T-helper 9 cell (primary cell): Measurements from ENCODE around the gene ATP13A4.

Source experiments
- DNase-seq: peaks from one replicate; pipeline ENCODE4 v3.0.0-alpha.2; 2020
- total RNA-seq, 2 donors: gene quantifications; one replicate each; lab custom pipeline; 2026; lab: John Stamatoyannopoulos, UW

ATP13A4 gene, protein sequence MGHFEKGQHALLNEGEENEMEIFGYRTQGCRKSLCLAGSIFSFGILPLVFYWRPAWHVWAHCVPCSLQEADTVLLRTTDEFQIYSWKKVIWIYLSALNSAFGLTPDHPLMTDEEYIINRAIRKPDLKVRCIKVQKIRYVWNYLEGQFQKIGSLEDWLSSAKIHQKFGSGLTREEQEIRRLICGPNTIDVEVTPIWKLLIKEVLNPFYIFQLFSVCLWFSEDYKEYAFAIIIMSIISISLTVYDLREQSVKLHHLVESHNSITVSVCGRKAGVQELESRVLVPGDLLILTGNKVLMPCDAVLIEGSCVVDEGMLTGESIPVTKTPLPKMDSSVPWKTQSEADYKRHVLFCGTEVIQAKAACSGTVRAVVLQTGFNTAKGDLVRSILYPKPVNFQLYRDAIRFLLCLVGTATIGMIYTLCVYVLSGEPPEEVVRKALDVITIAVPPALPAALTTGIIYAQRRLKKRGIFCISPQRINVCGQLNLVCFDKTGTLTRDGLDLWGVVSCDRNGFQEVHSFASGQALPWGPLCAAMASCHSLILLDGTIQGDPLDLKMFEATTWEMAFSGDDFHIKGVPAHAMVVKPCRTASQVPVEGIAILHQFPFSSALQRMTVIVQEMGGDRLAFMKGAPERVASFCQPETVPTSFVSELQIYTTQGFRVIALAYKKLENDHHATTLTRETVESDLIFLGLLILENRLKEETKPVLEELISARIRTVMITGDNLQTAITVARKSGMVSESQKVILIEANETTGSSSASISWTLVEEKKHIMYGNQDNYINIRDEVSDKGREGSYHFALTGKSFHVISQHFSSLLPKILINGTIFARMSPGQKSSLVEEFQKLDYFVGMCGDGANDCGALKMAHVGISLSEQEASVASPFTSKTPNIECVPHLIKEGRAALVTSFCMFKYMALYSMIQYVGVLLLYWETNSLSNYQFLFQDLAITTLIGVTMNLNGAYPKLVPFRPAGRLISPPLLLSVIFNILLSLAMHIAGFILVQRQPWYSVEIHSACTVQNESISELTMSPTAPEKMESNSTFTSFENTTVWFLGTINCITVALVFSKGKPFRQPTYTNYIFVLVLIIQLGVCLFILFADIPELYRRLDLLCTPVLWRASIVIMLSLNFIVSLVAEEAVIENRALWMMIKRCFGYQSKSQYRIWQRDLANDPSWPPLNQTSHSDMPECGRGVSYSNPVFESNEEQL
- 2.9 to 3.9 reads per million in 2 donors for total RNA-seq

DNA sequence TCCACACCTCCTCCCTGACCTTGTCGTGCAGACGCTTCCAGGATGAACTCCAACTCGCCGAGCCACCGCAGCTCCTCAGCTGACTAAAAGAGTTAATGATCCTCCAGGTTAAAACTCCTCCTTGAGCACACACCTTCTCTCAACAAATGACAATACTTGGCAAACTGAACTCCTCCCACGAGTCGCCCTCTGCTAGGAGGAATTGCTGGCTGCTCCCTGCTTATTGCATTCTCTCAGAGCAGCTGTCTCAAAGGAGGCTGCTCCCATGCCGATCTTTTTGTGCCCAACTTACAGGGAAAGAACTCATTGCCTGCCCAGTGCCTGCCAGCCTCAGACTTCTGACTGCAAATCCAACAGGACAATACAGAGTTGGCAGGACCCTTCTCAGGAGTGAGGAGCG, at the start of gene ATP13A4:
TSS of gene ATP13A4 (minus strand) at position 85 of the 400 bp plus-strand sequence. CDS start 96 bp downstream, outside the sequence.
- no peak for DNase-seq

DNA sequence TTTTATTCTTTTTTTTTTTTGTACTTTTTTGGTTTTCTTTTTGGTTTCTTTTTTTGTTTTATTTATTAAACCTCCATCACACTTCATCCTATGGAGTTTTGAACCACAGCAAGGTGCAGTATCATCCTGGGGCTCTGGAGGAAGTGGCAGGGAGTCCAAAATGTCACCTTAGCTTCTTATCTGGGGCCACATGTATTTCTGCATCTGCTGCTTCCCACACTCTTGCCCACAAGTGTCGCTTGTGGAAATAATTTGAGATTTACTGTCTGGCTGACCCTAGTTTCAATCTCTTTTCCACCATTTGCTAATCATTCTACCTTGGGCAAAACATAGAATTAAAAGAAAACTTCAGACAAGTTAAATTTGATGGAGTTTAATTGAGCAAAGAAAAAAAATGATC, 44.7 kb upstream of the ATP13A4 start:
- no peak for DNase-seq

DNA sequence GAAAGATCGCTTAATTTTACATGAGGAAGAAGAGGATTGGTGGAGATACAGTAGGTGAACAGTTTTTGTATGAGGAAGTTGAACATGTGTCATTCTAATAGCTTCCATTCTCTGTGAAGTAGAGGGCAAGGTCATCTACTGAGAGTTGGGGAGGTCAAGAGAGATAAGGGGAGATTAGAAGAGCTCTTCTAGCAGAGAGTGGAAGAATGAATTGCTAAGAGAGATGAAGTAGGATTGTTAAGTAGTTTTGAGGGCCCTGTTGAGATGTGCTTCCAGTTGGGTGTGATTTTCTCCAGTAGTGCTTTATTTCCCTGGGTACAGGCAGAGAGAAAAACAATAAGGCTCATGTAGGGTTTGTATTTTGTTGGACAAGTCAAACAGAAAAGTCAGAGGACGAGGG, 43.5 kb upstream of the ATP13A4 start:
- no peak for DNase-seq

DNA sequence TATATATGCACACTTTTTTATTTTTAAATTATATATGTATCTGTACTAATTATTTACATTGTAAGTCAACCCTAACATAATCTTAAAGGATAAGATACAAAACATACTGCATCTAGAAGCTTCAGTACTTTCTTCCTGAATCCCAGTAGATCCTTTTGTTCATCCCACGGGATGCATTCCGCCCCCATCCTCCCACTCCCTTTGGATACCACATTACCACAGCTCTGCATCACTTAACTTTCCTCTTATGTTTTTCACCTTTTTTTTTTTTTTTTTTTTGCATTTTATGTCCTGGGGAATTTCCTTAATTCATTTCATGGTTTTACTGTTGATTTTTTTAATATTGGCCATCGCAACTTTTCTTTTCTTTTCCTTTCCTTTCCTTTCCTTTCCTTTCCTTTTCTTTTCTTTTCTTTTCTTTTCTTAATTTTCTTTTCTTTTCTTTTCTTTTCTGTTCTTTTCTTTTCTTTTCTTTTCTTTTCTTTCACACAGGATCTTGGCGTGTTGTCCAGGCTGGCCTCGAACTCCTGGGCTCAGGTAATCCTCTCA, 41.3 kb upstream of the ATP13A4 start:
- no peak for DNase-seq

DNA sequence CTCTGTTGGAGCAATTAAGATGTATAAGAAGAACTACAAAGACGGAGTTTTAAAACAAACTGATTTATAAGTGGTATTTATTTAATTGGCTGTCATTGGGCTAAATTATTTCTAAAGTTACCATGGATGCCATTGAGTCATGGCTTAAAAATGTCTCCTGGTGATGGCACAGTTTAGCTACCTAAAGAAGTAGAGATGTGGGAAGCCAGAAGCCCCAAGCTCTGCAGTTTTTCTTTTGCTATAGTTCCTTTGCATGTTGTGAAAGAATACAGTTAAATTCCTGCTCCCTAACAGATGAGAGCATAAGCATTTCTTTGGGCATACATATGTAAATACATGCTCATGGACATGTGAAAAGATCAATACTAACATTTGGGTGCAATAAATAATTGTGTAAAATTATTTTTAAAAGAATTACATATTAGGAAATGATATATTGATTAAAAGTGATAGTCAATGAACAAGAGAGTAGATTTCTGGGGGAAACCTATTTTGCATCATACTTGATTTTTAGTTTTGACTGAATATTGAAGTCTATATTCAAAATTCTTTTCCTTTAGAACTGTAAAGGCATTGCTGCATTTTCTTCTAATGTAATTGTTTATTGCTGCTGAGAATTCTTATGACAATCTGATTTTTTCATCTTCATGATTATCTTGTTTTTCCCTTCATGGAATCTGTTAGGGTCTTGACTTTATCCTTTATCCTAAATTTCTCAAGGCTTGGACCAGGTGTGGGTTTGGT, 40.4 kb upstream of the ATP13A4 start:
- no peak for DNase-seq

DNA sequence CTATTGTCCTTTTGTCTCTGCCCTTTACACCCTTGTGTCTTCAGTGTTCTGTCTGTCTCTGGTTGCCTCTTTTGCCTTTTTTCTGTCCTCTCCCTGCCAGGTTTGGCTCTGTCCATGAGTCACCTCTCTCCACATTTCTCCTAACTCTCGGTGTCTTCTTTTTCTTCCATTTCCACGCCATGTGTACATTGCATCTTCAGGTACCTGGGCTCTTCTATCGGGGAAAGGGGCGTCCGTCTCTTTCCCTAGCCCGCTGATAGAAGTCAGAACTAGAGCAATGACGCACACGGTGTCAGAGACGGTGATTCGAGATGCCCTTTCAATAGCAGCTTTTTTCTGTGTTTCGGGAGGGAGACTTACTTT, 39.0 kb upstream of the ATP13A4 start:
- no peak for DNase-seq

DNA sequence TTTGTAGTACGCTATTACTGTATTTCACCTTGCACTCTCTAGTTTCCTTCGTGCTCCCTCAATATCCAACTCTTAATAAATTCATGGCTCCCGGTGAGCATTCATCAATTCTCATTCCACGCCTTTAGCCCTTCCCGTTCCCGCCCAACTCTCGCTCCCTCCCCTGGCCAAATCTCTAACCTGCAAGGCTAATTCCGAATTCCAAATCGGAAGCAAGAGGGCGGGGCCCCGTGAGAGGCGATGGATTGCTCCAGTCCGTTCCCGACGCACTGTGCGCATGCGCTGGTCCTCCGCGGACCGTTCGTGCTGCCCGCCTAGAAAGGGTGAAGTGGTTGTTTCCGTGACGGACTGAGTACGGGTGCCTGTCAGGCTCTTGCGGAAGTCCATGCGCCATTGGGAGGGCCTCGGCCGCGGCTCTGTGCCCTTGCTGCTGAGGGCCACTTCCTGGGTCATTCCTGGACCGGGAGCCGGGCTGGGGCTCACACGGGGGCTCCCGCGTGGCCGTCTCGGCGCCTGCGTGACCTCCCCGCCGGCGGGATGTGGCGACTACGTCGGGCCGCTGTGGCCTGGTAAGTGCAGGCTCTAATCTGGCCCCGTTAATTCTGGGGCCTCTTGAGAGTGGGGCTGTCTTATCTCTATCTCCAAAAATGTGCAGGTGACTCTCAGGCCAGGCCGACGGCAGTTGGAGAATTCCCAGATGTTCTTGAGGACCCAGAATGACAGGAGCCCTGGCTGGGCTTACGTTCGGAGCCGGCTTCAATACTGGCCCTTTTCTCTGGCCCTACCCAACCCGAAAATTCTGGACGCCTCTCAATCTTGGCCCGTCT, 38.4 kb upstream of the ATP13A4 start, which contains the start of gene OPA1:
TSS of gene OPA1 (plus strand) at position 368 of the 827 bp plus-strand sequence. CDS start at position 538, 170 bp downstream.
- peak; percentile 73 for DNase-seq

DNA sequence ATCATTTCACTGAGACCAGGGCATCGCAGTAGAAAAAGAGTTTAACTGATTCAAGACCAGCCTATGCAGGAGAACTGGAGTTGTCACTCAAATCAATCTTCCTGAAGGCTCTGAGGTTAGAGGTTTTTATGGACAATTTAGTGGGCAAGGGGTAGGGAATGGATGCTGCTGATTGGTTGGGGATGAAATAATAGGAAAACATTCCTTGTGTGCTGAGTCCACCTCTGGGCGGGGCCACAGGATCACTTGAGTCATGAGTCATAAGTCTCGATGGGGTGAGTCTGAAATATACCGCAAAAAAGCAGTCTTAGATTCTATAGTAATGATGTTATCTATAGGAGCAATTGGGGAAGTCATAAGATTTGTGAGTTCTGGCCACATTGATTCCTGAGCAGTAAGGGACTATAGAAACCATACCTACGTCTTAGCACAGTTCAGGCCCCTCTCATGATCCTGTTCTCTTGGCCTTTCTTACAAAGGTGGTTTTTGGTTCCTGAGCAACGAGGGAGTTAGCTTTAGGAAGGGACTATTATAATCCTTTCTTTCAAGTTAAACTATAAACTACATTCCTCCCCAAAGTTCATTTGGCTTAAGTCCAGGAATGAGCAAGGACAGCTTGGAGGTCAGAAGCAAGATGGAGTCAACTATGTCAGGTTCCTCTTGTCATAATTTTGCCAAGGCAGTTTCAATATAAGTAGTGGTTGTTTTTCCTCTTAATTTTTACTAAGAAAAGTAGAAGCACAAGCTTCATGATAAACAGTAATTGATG, 35.6 kb upstream of the ATP13A4 start:
- DNase-seq: no peak

DNA sequence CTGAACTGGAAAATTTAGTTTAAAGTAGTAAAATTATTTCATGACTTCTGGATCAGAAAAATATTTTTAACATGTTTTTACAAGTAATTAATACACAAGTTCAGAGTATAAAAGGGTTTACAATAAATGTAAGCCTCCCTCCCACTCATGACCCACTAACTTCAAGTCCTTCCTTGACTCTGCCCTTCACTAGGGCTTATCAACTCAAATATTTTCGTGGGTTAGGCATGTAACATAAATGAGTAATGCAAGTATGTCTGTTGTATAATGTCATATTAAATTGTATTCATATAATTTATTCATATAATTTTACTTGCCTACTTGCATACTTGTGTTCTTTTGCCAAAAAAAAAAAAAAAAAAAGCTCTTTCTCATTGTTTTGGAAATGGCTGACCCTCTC, 34.9 kb upstream of the ATP13A4 start:
- DNase-seq: no peak

DNA sequence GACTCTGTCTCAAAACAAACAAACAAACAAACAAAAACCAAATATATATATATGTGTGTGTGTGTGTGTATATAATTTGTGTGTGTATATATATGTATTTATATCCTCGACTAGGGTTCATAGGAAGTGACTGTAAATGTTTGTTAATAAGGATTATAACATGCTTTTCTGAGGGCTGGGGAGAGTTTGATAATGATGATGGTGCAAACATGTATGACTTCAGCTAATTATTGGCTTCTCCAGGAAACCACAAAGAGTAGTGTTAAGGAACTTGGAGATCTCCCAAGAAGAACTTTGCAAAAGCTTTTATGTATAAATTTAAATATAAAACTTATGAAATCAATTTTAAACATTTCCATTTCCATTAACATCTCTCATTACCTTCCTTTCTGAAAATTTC, 34.4 kb upstream of the ATP13A4 start:
- DNase-seq: no peak

DNA sequence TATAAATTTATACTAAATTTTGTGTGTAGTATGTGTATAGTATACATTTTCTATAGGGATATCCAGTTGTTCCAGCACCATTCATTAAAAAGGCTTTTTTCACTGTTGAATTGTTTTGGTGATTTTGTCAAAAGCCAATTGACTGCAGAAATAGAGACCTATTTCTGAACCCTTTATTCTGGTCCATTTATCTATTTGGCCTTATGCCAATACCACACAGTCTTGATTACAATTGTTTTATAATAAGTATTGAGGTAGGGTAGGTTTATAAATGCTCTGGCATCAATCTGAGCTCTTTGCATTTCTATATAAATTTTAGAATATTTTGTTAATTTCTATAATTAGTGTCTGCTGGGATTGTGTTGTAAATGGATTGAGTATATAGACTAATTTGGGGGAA, 31.8 kb upstream of the ATP13A4 start:
- no peak for DNase-seq

DNA sequence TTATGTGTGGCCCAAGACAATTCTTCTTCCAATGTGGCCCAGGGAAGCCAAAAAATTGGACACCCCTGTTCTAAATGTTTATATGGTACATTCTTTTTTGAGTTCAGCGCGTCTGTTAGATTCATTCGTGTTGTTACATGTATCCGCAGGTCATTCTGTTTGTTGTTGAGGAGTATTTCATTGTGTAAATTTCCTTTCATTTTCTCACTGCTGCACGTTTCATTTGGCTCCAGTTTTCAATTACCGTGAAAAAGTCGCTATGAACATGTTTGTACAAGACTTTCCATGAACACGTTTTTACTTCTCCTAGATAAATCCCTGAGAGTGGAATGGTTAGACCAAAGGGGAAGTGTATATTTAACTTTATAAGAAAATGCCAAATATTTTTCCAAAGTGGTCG, 30.8 kb upstream of the ATP13A4 start:
- DNase-seq: no peak

DNA sequence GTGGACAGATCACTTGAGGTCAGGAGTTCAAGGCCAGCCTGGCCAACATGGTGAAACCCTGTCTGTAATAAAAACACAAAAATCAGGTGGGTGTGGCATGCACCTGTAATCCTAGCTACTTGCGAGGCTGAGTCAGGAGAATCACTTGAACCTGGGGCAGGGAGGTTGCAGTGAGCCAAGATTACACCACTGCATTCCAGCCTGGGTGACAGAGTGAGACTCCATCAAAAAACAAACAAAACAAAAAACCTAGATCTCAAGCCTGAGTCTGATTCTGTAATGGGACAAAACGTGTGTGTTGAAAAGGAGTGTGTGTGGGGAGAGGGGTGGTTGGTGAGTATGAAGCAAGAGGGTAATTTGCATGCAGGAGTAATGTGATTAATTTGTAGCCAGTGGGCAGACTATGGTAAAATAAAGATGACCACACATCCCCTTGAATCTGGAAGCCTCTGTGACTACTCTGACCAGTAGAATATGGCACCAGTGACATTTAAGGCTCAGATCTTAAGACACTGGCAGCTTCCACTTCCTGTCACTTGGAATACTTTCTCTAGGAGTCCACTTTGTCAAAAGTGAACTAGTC, 19.9 kb upstream of the ATP13A4 start:
- no peak for DNase-seq

DNA sequence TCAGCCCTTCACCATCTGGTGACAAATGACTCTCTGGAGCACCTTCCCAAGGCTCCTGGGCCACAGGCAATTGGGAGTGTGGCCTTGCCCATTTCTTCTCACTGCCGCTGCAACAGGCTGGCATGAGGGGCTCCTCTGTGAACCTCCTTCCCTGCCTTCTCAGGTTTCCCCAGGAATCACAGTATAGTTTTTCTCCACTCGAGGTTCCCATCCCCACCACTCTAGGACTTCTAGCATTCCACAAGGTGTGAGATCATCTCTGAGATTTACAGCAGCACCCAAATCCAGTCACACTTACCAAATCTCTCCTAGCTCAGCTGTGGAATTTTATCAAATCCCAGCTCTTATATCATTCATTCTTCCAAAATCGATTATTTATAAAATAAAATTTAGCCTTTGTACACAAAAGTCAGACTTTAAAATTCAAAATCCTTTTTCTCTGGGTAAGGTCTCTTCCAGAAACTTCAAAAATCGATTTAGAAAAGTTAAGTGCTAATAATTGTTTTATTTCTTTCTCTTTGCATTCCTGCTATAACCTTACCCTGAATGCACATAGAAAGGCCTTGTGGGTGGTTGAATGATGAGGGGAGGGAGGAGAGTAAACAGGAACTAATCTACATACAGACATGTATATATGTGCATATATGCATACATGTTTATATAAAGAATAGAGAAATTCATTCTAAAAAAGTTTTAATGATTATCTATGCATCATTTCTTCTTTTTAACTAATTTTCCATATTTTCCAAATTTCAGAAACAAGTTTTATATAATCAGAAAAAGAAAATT, 18.9 kb upstream of the ATP13A4 start:
- DNase-seq: no peak

DNA sequence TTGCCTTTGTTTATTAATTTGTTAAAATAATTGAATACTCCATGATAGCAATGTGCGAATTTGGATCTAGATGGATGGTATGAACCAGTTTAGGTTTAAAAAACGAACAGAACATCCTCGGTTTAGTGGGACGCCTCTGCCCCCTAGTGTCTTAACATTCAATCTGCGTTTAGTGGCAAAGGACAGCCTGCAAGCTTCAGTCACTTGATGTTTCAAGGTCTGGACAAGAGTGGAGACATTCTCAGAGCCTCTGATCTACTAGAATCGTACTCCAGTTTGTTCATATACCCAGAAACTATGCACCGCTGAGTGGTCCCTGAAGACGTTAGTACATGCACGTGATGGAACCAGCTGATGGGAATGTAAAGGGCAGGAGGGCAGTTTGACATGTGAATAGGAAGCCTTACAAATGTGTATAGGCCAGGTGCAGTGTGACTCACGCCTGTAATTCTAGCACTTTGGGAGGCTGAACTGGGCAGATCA, 17.8 kb upstream of the ATP13A4 start:
- peak; percentile 7 for DNase-seq

DNA sequence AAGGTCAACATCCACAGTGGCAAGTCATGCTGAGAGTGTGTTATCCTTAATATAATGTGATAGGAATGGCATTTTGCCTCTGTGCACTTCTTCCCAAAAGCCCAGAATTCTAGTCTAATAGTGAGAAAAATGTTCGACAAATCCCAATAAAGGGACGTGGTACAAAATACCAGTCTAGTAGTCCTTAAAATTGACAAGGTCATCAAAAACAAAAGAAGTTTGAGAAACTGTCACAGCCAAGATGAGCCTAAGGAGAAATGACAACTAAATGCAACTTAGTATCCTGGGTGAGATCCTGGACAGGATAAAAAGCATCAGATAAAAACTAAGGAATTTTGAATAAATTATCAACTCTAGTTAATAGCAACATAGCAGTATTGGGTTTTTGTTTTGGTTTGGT, 14.4 kb upstream of the ATP13A4 start:
- DNase-seq: no peak

DNA sequence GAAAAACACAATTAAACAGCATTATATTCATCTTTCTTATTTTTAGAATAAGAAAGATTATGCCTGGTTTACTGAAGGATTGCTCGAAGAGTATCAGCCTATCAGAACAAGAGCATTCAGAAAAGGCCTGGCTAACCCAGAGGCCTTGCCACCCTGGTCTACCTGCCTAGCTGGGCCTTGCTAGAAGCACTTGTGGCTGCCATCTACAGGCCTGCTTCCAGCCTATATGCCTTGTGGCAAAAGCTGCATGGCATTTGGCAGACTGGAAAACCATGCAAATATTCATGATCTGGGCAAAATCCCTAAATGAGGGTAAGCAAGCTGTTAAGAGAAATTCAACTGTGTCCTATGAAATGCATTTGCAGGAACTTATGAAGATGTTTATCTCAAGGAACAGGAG, 9.3 kb upstream of the ATP13A4 start:
- DNase-seq: no peak

DNA sequence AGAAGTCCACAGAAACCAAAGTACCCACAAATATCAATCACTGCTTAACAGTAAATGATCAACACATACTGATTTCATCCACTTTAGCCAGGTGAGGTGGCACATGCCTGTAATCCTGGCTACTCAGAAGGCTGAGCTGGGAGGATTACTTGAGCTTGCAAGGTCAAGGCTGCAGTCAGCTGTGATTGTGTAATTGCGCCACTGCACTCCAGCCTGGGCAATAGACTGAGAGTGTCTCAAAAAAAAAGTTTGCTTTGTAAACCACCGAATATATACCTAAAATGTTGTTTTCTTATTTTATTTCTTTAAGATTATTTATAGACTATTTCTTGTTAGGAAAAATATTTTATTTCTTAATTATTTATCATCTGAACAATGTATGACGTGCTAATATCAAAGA, 8.7 kb upstream of the ATP13A4 start:
- DNase-seq: no peak

DNA sequence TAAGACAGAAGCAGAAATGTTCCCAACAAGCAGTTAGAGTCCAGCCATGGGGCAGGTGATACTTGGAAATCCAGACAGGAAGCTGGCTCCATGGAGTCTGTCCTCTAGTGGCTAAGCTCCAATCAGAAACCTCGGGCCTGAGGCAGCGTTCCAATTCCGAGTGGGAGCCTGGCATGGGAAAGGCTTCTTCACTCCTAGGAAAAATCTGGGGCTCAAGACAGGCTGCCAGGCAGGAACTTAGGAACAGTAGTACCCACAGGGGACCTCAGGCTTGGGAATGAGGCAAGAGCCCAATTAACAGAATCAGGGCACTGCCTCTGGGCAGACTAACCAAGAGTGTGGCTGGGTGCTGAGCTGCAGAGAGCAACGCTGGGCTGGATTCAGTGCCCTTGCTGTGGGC, 6.2 kb upstream of the ATP13A4 start:
- no peak for DNase-seq
